NCI-H1417 (cell line): Measurements from ENCODE around the gene ATAD3B.
"Not testable (repeated sequence)": the region's sequence is repeated elsewhere in the genome, so short reads cannot be mapped to it uniquely, and the experiment has no call there.

Source experiments
- DNase-seq, 3 experiments: peaks; one replicate each; lab custom pipeline; 2025; lab: John Stamatoyannopoulos, UW

Gene ATAD3B, protein sequence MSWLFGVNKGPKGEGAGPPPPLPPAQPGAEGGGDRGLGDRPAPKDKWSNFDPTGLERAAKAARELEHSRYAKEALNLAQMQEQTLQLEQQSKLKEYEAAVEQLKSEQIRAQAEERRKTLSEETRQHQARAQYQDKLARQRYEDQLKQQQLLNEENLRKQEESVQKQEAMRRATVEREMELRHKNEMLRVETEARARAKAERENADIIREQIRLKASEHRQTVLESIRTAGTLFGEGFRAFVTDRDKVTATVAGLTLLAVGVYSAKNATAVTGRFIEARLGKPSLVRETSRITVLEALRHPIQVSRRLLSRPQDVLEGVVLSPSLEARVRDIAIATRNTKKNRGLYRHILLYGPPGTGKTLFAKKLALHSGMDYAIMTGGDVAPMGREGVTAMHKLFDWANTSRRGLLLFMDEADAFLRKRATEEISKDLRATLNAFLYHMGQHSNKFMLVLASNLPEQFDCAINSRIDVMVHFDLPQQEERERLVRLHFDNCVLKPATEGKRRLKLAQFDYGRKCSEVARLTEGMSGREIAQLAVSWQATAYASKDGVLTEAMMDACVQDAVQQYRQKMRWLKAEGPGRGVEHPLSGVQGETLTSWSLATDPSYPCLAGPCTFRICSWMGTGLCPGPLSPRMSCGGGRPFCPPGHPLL

GRCh38 chr1:1471389-1472052, at the start of gene ATAD3B:
Gene ATAD3B (plus strand): TSS chr1:1471765. CDS start chr1:1471885, 120 bp downstream.
- peak; percentile 91 to 95 (median 94) for DNase-seq

DNA sequence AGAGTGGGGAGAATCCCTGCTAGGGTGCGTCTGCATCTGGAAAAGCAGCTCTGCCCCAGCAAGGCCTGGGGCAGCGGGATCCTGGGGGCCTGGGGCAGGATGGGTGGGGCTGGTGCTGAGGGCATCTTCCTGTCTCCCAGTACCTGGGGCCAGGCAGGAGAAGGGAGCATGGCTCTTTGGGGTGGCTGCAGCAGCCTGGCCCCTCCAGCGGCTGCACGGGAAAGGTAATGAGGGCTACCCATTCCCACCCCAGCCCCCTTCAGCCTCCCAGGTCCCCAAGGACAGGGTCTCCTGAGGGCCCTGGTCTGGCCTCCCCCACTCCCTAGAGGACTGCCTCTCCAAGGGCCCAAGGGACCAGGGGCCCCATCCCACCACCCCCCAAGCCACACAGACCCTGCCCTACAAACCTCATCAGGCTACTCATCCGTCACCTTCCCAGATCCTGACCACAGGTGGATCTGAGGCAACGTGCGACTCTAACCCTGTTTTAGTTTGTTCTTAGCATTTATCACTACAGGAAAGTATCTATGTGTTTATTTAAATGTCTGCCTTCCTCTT, 49.6 kb upstream of the ATAD3B start:
- DNase-seq = peak in 1 of 3 experiments; percentile 47

DNA sequence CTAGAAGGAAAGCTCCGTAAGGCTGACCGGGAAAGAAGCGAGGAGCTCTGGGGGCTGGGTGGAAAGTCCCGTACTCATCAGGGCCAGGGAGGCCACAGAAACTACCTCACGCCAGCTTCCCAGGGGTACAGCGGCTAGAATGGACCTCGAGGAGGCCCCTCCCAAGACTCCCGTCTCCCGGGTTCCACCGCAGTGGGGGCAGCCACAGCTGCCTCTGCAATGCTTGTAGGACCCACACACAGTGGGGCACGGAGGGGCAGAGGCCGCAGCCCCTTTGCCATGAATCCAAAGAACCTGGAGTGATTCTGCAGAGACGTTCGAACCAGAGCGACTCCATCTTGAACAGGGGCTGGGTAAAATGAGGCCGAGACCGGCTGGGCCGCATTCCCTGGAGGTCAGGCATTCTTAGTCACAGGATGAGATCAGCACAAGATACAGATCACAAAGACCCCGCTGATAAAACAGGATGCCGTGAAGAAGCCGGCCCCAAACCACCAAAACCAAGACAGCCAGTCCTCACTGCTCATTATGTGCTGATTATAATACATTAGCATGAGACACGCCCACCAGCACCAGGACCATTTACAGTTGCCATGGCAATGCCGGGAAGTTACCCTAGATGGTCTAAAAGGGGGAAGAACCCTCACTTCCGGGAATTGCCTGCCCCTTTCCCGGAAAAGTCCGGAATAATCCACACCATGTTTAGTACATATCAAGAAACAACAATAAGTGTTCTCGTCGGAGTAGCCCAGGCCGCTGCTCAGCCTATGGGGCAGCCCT, 48.9 kb upstream of the ATAD3B start:
- no peak for DNase-seq

GRCh38 chr1:1423245-1423597, 48.3 kb upstream of the ATAD3B start:
- DNase-seq = no peak

- DNase-seq = no peak
These were observed 46.9 kb upstream of the ATAD3B start for GRCh38 chr1:1424707-1425106.

DNA sequence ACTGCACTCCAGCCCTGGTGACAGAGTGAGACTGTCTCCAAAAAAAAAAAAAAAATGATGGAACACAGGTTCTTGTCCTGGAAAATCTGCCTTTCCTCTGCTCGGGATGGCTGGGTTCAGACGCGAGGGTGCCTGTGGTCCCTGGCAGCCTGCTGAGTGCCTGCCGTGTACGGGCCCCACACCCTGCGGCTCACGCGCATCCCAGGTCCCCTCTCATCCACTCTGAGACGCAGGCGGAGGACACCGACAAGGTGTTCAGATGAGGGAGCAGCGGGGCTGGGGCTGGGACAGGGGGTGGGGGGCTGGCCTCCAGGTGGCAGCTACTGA, 46.2 kb upstream of the ATAD3B start:
- no peak for DNase-seq

- no peak for DNase-seq
These were observed 45.6 kb upstream of the ATAD3B start for GRCh38 chr1:1425753-1426495.

- peak in 1 of 3 experiments; percentile 67 for DNase-seq
These were observed 45.0 kb upstream of the ATAD3B start for GRCh38 chr1:1426496-1427105.

GRCh38 chr1:1427106-1427819, 44.3 kb upstream of the ATAD3B start:
- peak in 2 of 3 experiments; percentile 50 to 67 for DNase-seq

DNA sequence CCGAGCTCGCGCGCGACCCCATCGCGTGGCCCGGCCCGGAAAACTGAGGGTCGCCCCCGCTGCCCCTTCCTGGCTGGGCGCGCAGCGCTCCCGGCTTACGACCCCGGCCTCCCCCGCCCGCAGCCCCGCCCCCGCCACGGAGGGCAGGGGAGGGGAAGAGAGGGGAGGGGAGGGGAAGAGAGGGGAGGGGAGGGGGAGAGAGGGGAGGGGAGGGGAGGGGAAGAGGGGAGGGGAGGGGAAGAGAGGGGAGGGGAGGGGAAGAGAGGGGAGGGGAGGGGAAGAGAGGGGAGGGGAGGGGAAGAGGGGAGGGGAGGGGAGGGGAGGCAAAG, 43.8 kb upstream of the ATAD3B start:
- peak in 1 of 3 experiments; percentile 47 for DNase-seq

- no peak for DNase-seq
These were observed 43.4 kb upstream of the ATAD3B start for GRCh38 chr1:1428174-1428573.

DNA sequence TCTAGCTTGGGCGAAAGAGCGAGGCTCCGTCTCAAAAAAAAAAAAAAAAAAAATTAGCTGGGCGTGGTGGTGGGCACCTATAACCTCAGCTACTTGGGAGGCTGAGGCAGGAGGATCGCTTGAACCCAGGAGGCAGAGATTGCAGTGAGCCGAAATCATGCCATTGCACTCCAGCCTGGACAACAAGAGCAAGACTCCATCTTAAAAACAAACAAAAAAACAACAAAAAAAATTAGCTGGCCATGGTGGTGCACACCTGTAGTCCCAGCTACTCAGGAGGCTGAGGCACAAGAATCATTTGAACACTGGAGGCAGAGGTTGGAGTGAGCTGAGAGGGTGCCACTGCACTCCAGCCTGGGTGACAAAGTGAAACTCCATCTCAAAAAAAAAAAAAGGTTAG, 42.6 kb upstream of the ATAD3B start:
- not testable (repeated sequence) for DNase-seq

- DNase-seq = no peak
These were observed 41.9 kb upstream of the ATAD3B start for GRCh38 chr1:1429671-1430073.

GRCh38 chr1:1430114-1430982, 41.2 kb upstream of the ATAD3B start:
- DNase-seq = peak in 2 of 3 experiments; percentile 53 to 56

GRCh38 chr1:1430992-1431844, 40.3 kb upstream of the ATAD3B start:
- DNase-seq = no peak

DNA sequence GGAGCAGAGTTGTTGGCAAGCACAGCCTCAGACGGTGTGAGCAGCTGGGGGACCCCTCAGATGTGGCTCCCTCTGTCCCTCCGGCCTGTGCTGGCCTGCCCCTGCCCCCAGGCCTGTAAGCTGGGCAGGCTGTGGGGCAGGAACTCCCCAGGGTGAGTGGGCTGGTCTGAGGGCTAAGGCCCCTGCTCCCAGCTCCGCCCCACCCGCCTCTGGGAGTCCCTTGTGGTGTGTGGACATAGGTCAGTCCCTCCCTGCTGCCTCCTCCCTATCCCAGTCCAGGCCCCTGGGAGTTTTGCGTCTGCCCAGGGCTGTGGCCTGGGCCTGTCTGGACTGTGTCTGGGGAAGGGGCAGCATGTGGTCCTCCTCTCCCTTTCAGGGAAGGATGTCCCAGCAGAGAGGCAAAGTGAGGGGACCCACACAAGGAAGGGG, 39.7 kb upstream of the ATAD3B start:
- DNase-seq = no peak

- peak in 1 of 3 experiments; percentile 31 for DNase-seq
These were observed 39.2 kb upstream of the ATAD3B start for GRCh38 chr1:1432274-1432950.
